ENCODE data around the gene SHF.

DNA sequence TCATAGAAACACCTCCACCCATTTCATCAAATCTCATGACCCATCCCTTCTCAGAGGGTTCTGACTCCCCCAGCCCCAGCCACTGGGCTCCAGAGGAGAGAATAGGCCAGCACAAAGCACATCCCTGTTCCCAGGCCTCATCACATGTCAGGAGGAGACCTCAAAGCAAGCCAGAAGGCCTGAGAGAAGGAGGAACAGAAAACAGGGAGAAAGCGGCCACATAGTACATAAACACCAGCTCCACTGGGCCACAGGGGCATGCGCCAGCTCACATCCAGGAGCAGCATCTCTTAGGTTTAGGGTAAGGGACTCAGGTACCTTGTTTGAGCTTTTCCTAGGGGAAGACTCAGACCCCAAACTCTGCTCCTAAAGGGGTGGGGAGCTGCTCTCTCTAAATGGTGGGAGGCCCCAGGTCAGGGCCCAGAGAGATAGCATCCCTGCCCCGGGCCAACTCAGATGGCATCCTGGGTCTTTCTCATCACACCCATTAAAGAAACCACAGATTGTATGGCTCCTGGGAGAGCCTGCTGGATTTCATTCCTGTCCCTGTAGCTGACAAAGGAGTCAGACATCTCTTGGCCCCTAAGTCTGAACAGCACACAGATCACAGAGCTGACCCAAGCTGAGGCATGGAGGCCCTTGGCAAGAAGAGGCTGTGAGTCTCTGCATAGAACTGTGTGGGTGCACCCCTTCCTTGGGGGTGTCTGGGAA is 2.5 kb downstream of the SHF start:
- no peak for TF ChIP-seq POLR2AphosphoS5 (IDR thresholded peaks at IDR 0.05)
- TF ChIP-seq, protein P1, sequence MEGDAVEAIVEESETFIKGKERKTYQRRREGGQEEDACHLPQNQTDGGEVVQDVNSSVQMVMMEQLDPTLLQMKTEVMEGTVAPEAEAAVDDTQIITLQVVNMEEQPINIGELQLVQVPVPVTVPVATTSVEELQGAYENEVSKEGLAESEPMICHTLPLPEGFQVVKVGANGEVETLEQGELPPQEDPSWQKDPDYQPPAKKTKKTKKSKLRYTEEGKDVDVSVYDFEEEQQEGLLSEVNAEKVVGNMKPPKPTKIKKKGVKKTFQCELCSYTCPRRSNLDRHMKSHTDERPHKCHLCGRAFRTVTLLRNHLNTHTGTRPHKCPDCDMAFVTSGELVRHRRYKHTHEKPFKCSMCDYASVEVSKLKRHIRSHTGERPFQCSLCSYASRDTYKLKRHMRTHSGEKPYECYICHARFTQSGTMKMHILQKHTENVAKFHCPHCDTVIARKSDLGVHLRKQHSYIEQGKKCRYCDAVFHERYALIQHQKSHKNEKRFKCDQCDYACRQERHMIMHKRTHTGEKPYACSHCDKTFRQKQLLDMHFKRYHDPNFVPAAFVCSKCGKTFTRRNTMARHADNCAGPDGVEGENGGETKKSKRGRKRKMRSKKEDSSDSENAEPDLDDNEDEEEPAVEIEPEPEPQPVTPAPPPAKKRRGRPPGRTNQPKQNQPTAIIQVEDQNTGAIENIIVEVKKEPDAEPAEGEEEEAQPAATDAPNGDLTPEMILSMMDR (IDR thresholded peaks at IDR 0.05): no peak
- TF ChIP-seq POLR2A (IDR thresholded peaks at IDR 0.05): no peak
